GM06990 (cell line): ENCODE measurements around the gene ZNF763.

ENCODE experiments used
- DNase-seq: peaks from one replicate; pipeline ENCODE4 v3.0.0-alpha.2; 2011; ENCODE audit not compliant: insufficient read length; ENCODE audit errors: extremely low read depth
- H3K27me3 ChIP-seq: replicated peaks from 2 replicates; pipeline ENCODE4 v1.6.0; 2011; ENCODE audit warnings: low read length; ENCODE audit not compliant: control insufficient read depth, insufficient read depth
- H3K36me3 ChIP-seq: 2 replicates; pipeline ENCODE4 v1.5.1; 2011; ENCODE audit warnings: low read length; ENCODE audit not compliant: control insufficient read depth, insufficient read depth
- H3K4me3 ChIP-seq: replicated peaks from 2 replicates; pipeline ENCODE4 v1.5.1; 2011; ENCODE audit warnings: low read depth, mild to moderate bottlenecking, control low read depth, low read length
- CTCF ChIP-seq: IDR thresholded peaks from 2 replicates; pipeline ENCODE4 v1.5.1; 2011; ENCODE audit warnings: low read length, control low read depth, mild to moderate bottlenecking, inconsistent platforms; ENCODE audit not compliant: insufficient read depth, poor library complexity, severe bottlenecking

Gene ZNF763

GRCh38 chr19:11964496-11964857 lies 363 bp upstream of the ZNF763 start:
- no peak for DNase-seq
- peak overlapping the region; percentile 76 for H3K4me3 ChIP-seq
- H3K27me3 ChIP-seq, result no peaks in the 10 kb centered on the region
- TF ChIP-seq CTCF, result peak; percentile 18
- no peaks in the 10 kb centered on the region for H3K36me3 ChIP-seq

- no peaks in the 10 kb centered on the region for H3K27me3 ChIP-seq
- no peak for DNase-seq
- no peak overlapping the region for H3K4me3 ChIP-seq
- TF ChIP-seq CTCF, result no peak
- no peaks in the 10 kb centered on the region for H3K36me3 ChIP-seq
Observed at GRCh38 chr19:11970174-11970573, 5.3 kb downstream of the ZNF763 start.

- Histone ChIP-seq H3K27me3 (no peaks in the 10 kb centered on the region), H3K4me3 (no peak overlapping the region), H3K36me3 (no peaks in the 10 kb centered on the region)
- TF ChIP-seq CTCF, result no peak
- no peak for DNase-seq
Observed at GRCh38 chr19:11971041-11971440, 6.2 kb downstream of the ZNF763 start.

- DNase-seq, result no peak
- Histone ChIP-seq H3K4me3 (no peak overlapping the region), H3K27me3 (no peaks in the 10 kb centered on the region), H3K36me3 (no peaks in the 10 kb centered on the region)
- no peak for TF ChIP-seq CTCF
Observed at GRCh38 chr19:11973019-11973810, 8.4 kb downstream of the ZNF763 start.

- no peaks in the 10 kb centered on the region for H3K27me3 ChIP-seq
- no peak for DNase-seq
- no peak for TF ChIP-seq CTCF
- H3K4me3 ChIP-seq, result no peak overlapping the region
- H3K36me3 ChIP-seq, result no peaks in the 10 kb centered on the region; the same call in 1 of the 2 replicates
Observed at GRCh38 chr19:11978492-11979100, 13.8 kb downstream of the ZNF763 start.

GRCh38 chr19:11979527-11979926 lies 14.7 kb downstream of the ZNF763 start:
- TF ChIP-seq CTCF, result no peak
- no peak for DNase-seq
- Histone ChIP-seq H3K36me3 (no peaks in the 10 kb centered on the region; the same call in 1 of the 2 replicates), H3K27me3 (no peaks in the 10 kb centered on the region), H3K4me3 (no peak overlapping the region)
